Glutamatergic neuron (in vitro differentiated cells): Measurements from ENCODE around the gene SYMPK. TPM values are rescaled to one million over a fixed set of nuclear protein-coding genes. Genes with fewer than 3 reads are reported as not detected.

Source experiments
- DNase-seq: peaks from one replicate; pipeline ENCODE4 v3.0.0; 2022
- H3K27ac Mint-ChIP-seq: one replicate; pipeline ENCODE4 v1.8.0; 2020; ENCODE audit warnings: mild to moderate bottlenecking, mixed read lengths, inconsistent platforms; ENCODE audit not compliant: unreplicated experiment
- H3K27me3 Mint-ChIP-seq: one replicate; pipeline ENCODE4 v1.8.0; 2020; ENCODE audit warnings: mild to moderate bottlenecking, moderate library complexity, mixed read lengths, inconsistent platforms; ENCODE audit not compliant: unreplicated experiment
- H3K36me3 Mint-ChIP-seq: one replicate; pipeline ENCODE4 v1.8.0; 2020; ENCODE audit warnings: mild to moderate bottlenecking, mixed read lengths, inconsistent platforms; ENCODE audit not compliant: unreplicated experiment
- H3K4me1 Mint-ChIP-seq: one replicate; pipeline ENCODE4 v1.8.0; 2020; ENCODE audit warnings: mild to moderate bottlenecking, low read depth, mixed read lengths, inconsistent platforms; ENCODE audit not compliant: unreplicated experiment
- H3K4me3 Mint-ChIP-seq: one replicate; pipeline ENCODE4 v1.8.0; 2020; ENCODE audit warnings: mild to moderate bottlenecking, mixed read lengths, inconsistent platforms; ENCODE audit not compliant: unreplicated experiment
- H3K9me3 Mint-ChIP-seq: one replicate; pipeline ENCODE4 v1.8.0; 2020; ENCODE audit warnings: mild to moderate bottlenecking, moderate library complexity, mixed read lengths, inconsistent platforms; ENCODE audit not compliant: unreplicated experiment
- CTCF ChIP-seq: fragments of 200-600 bp; sonication (generic); IDR thresholded peaks from one replicate; pipeline ENCODE4 v1.5.0; 2021; ENCODE audit not compliant: partially characterized antibody, unreplicated experiment
- total RNA-seq: library from RNA; stranded (reverse); fragmentation: NEBNext Ultra II Directional; extraction: Animal tissue kit (Norgen Biotek cat#: 25700); gene quantifications from one replicate; pipeline ENCODE4 v1.2.1, GENCODE V29; 2021; ENCODE audit not compliant: unreplicated experiment

Gene SYMPK
- total RNA-seq, 1 donor from 2014 or later: 78.1 TPM

- no peak overlapping the region for H3K27ac Mint-ChIP-seq
- H3K4me3 Mint-ChIP-seq: peak overlapping the region; percentile 98
- TF ChIP-seq CTCF: no peak
These were observed 72.0 kb downstream of the SYMPK start for GRCh38 chr19:45790942-45791341.

GRCh38 chr19:45789035-45789786 is 73.7 kb downstream of the SYMPK start:
- H3K4me1 Mint-ChIP-seq: peaks cover 12% of the 10 kb centered on the region
- H3K36me3 Mint-ChIP-seq: no peaks in the 10 kb centered on the region
- no peak for DNase-seq
- H3K27ac Mint-ChIP-seq: no peak overlapping the region
- TF ChIP-seq CTCF: no peak
- H3K27me3 Mint-ChIP-seq: peaks cover 7% of the 10 kb centered on the region
- H3K9me3 Mint-ChIP-seq: peaks cover 11% of the 10 kb centered on the region
- no peak overlapping the region for H3K4me3 Mint-ChIP-seq

More at GRCh38 chr19:45790942-45791341, 72.0 kb downstream of the SYMPK start:
- no peaks in the 10 kb centered on the region for H3K36me3 Mint-ChIP-seq
- peaks cover 7% of the 10 kb centered on the region for H3K27me3 Mint-ChIP-seq
- peaks cover 12% of the 10 kb centered on the region for H3K4me1 Mint-ChIP-seq
- DNase-seq: no peak
- peaks cover 11% of the 10 kb centered on the region for H3K9me3 Mint-ChIP-seq

GRCh38 chr19:45786533-45786894 is 76.4 kb downstream of the SYMPK start:
- Mint-ChIP-seq H3K9me3 (peaks cover 4% of the 10 kb centered on the region), H3K4me1 (peaks cover 6% of the 10 kb centered on the region), H3K36me3 (no peaks in the 10 kb centered on the region), H3K27me3 (peaks cover 3% of the 10 kb centered on the region), H3K27ac (no peak overlapping the region), H3K4me3 (no peak overlapping the region)
- DNase-seq: no peak
- TF ChIP-seq CTCF: no peak

GRCh38 chr19:45785781-45786532 is 77.0 kb downstream of the SYMPK start:
- H3K4me3 Mint-ChIP-seq: no peak overlapping the region
- H3K27ac Mint-ChIP-seq: no peak overlapping the region
- no peak for TF ChIP-seq CTCF
- H3K27me3 Mint-ChIP-seq: peaks cover 5% of the 10 kb centered on the region
- peaks cover 3% of the 10 kb centered on the region for H3K9me3 Mint-ChIP-seq
- peaks cover 7% of the 10 kb centered on the region for H3K4me1 Mint-ChIP-seq
- no peak for DNase-seq
- H3K36me3 Mint-ChIP-seq: no peaks in the 10 kb centered on the region

GRCh38 chr19:45785097-45785496 is 77.8 kb downstream of the SYMPK start:
- no peaks in the 10 kb centered on the region for H3K36me3 Mint-ChIP-seq
- TF ChIP-seq CTCF: no peak
- peaks cover 7% of the 10 kb centered on the region for H3K27me3 Mint-ChIP-seq
- no peak overlapping the region for H3K4me3 Mint-ChIP-seq
- H3K4me1 Mint-ChIP-seq: peaks cover 9% of the 10 kb centered on the region
- no peak for DNase-seq
- peaks cover 3% of the 10 kb centered on the region for H3K9me3 Mint-ChIP-seq
- no peak overlapping the region for H3K27ac Mint-ChIP-seq
